GM23338 (cell line): ENCODE measurements around the gene CEACAM16. TPM values are rescaled to one million over a fixed set of nuclear protein-coding genes. Genes with fewer than 3 reads are reported as not detected.

ENCODE experiments used
- ATAC-seq: fragments of 200-7000 bp; cut with Tn5 transposase; 3 replicates; pipeline ENCODE4 v1.9.1; 2020
- DNase-seq: peaks from one replicate; pipeline ENCODE4 v3.0.0-alpha.2; 2015; ENCODE audit warnings: low spot score
- H2AFZ ChIP-seq: fragments of 200-600 bp; sonication (generic); 2 replicates; pipeline ENCODE4 v1.8.0; 2016; ENCODE audit warnings: antibody characterized with exemption, mild to moderate bottlenecking, moderate library complexity
- H3F3A ChIP-seq: fragments of 200-600 bp; sonication (generic); replicated peaks from 2 replicates; pipeline ENCODE4 v1.8.0; 2017; ENCODE audit warnings: antibody characterized with exemption, mixed run types, low read depth
- H3K27ac ChIP-seq: fragments of 200-600 bp; sonication (generic); 2 replicates; pipeline ENCODE4 v1.6.1; 2016; ENCODE audit warnings: low read depth
- H3K27me3 ChIP-seq: fragments of 200-600 bp; sonication (generic); 2 replicates; pipeline ENCODE4 v1.8.0; 2016; ENCODE audit warnings: mild to moderate bottlenecking, mixed run types, moderate library complexity; ENCODE audit not compliant: insufficient read depth
- H3K36me3 ChIP-seq: fragments of 200-600 bp; sonication (generic); 2 replicates; pipeline ENCODE4 v1.8.0; 2016; ENCODE audit warnings: mild to moderate bottlenecking; ENCODE audit not compliant: insufficient read depth
- H3K4me1 ChIP-seq: fragments of 200-600 bp; sonication (generic); 2 replicates; pipeline ENCODE4 v1.8.0; 2016; ENCODE audit warnings: mild to moderate bottlenecking, moderate library complexity; ENCODE audit not compliant: insufficient read depth
- H3K4me2 ChIP-seq: fragments of 200-600 bp; sonication (generic); 2 replicates; pipeline ENCODE4 v1.7.1; 2017; ENCODE audit warnings: mixed run types
- H3K4me3 ChIP-seq: fragments of 200-600 bp; sonication (generic); 2 replicates; pipeline ENCODE4 v1.6.1; 2016; ENCODE audit warnings: mixed run types
- H3K79me2 ChIP-seq: fragments of 200-600 bp; sonication (generic); replicated peaks from 2 replicates; pipeline ENCODE4 v1.8.0; 2017; ENCODE audit warnings: mild to moderate bottlenecking; ENCODE audit not compliant: insufficient read depth
- H3K9me2 ChIP-seq: fragments of 200-600 bp; sonication (generic); 2 replicates; pipeline ENCODE4 v1.8.0; 2017; ENCODE audit not compliant: insufficient read depth
- H4K20me1 ChIP-seq: fragments of 200-600 bp; sonication (generic); replicated peaks from 2 replicates; pipeline ENCODE4 v1.8.0; 2017; ENCODE audit warnings: mild to moderate bottlenecking; ENCODE audit not compliant: insufficient read depth
- H3K27ac Mint-ChIP-seq: 2 replicates; pipeline ENCODE4 v1.8.0; 2020; ENCODE audit warnings: inconsistent platforms, mild to moderate bottlenecking, moderate library complexity, mixed read lengths
- H3K27me3 Mint-ChIP-seq: 3 replicates; pipeline ENCODE4 v1.8.0; 2022; ENCODE audit warnings: low read depth, mild to moderate bottlenecking, moderate library complexity, mixed read lengths, inconsistent platforms; ENCODE audit not compliant: insufficient read depth, poor library complexity
- H3K36me3 Mint-ChIP-seq: 3 replicates; pipeline ENCODE4 v1.8.0; 2021; ENCODE audit warnings: low read depth, mild to moderate bottlenecking, inconsistent platforms, moderate library complexity, mixed read lengths
- H3K4me1 Mint-ChIP-seq: 3 replicates; pipeline ENCODE4 v1.8.0; 2020; ENCODE audit warnings: mild to moderate bottlenecking, inconsistent platforms, mixed read lengths
- H3K4me3 Mint-ChIP-seq: 3 replicates; pipeline ENCODE4 v1.8.0; 2021; ENCODE audit warnings: moderate library complexity, mild to moderate bottlenecking, inconsistent platforms, mixed read lengths
- H3K9me3 Mint-ChIP-seq: 3 replicates; pipeline ENCODE4 v1.8.0; 2020; ENCODE audit warnings: moderate library complexity, mild to moderate bottlenecking, inconsistent platforms, mixed read lengths
- CREB1 ChIP-seq: fragments of 250-450 bp; sonication (Bioruptor Pico); IDR thresholded peaks from 2 replicates; pipeline ENCODE4 v1.5.0; 2020; ENCODE audit warnings: low read depth, mild to moderate bottlenecking, moderate library complexity
- EZH2phosphoT487 ChIP-seq: fragments of 200-600 bp; sonication (generic); IDR thresholded peaks from one replicate; pipeline ENCODE4 v1.8.1; 2018; ENCODE audit warnings: antibody characterized with exemption; ENCODE audit not compliant: unreplicated experiment
- JUNB ChIP-seq: IDR thresholded peaks from one replicate; pipeline ENCODE4 v1.6.1; 2016; ENCODE audit warnings: antibody characterized with exemption; ENCODE audit not compliant: unreplicated experiment
- POLR2AphosphoS5 ChIP-seq: IDR thresholded peaks from 2 replicates; pipeline ENCODE4 v1.6.1; 2016; ENCODE audit warnings: antibody characterized with exemption, low read depth
- STAT1 ChIP-seq: IDR thresholded peaks from one replicate; pipeline ENCODE4 v1.6.1; 2016; ENCODE audit warnings: antibody characterized with exemption; ENCODE audit not compliant: unreplicated experiment
- ZNF114 ChIP-seq: fragments of 250-450 bp; sonication (Bioruptor Pico); IDR thresholded peaks from 2 replicates; pipeline ENCODE4 v1.5.0; 2020; ENCODE audit warnings: mild to moderate bottlenecking, moderate library complexity
- polyA plus RNA-seq: library from polyadenylated mRNA; unstranded; fragments of >200 nt; fragmentation: Nextera tagmentation; extraction: Ambion mirVana; gene quantifications from 2 replicates; pipeline ENCODE4 v1.2.1, GENCODE V29; 2016
- total RNA-seq: library from RNA; depleted of rRNA; stranded (reverse); fragments of >200 nt; shearing (Covaris generic); gene quantifications from 2 replicates; pipeline ENCODE4 v1.2.3, GENCODE V29; 2014
- TF ChIP-seq, protein P1 (sequence below), 2 experiments: fragments of 200-600 bp in 1 of 2; sonication (generic) in 1 of 2; conservative IDR thresholded peaks; 2 replicates each; pipeline versions ENCODE4 v1.5.1 to v1.6.1; 2016 to 2017; ENCODE audit warnings: antibody characterized with exemption in 2 of 2, low read depth in 2 of 2, mild to moderate bottlenecking in 2 of 2, moderate library complexity in 1 of 2
- TF ChIP-seq, protein P2 (sequence below): IDR thresholded peaks from 2 replicates; pipeline ENCODE4 v1.6.1; 2016; ENCODE audit warnings: antibody characterized with exemption
- TF ChIP-seq, protein P3 (sequence below): fragments of 250-450 bp; sonication (Bioruptor Pico); IDR thresholded peaks from 2 replicates; pipeline ENCODE4 v1.5.0; 2020; ENCODE audit warnings: mild to moderate bottlenecking, moderate library complexity

Gene CEACAM16
- total and polyA plus RNA-seq, 2 experiments from 2014 or later: not detected

DNA sequence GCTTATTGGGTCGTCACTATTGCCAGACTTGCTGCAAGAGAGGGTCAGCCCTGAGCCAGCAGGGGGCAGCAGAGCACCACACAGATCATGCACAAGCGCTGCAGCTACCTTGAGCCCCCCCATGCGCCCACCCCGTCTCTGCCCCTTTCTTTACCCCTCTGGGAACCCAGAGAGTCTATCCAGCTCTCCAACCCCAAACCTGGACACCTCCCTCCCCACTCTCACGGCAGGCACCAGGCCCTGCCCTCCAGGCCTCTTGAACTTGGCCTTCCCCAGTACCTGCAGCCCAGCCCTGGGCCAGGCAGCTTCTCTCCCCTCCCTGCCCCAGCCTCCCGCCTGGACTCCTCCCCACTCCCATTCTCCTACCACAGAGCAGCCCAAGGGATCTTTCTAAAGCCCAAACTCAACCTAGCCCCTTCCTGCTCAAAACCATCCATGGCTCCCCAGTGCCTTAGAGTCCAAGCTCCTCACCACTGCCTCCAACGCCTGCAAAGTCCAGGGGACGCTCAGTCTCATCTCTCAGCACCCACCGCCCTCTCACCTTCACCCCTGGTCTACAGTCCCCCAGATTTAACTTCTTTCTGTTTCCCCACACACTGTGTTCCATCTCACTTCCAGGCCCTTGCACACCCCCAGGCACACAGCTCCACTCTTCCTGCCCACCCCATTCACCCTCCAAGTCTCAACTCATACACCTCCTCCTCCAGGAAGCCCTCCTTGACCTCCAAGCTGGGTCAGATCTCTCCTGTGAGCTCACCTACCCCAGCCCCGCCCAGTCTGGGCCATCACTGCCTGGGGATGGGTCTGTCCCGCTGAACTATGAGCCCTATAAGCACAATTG, 9.4 kb upstream of the CEACAM16 start:
- peak overlapping the region; percentile 94 for H2AFZ ChIP-seq
- peaks cover 6% of the 10 kb centered on the region; the same call in 1 of the 2 replicates for H3K4me1 ChIP-seq
- no peaks in the 10 kb centered on the region for H3F3A ChIP-seq
- Mint-ChIP-seq H3K4me3 (peak overlapping the region; percentile 12; the same call in 1 of the 3 replicates), H3K36me3 (no peaks in the 10 kb centered on the region), H3K27me3 (peaks cover 16% of the 10 kb centered on the region), H3K27ac (no peak overlapping the region), H3K4me1 (peaks cover 24% of the 10 kb centered on the region; the same call in 2 of the 3 replicates), H3K9me3 (no peaks in the 10 kb centered on the region; the same call in 2 of the 3 replicates)
- no peaks in the 10 kb centered on the region for H4K20me1 ChIP-seq
- no peak for TF ChIP-seq ZNF114 (CRISPR knock-in tag)
- no peak for TF ChIP-seq STAT1
- no peak for TF ChIP-seq EZH2phosphoT487
- TF ChIP-seq, protein P1, sequence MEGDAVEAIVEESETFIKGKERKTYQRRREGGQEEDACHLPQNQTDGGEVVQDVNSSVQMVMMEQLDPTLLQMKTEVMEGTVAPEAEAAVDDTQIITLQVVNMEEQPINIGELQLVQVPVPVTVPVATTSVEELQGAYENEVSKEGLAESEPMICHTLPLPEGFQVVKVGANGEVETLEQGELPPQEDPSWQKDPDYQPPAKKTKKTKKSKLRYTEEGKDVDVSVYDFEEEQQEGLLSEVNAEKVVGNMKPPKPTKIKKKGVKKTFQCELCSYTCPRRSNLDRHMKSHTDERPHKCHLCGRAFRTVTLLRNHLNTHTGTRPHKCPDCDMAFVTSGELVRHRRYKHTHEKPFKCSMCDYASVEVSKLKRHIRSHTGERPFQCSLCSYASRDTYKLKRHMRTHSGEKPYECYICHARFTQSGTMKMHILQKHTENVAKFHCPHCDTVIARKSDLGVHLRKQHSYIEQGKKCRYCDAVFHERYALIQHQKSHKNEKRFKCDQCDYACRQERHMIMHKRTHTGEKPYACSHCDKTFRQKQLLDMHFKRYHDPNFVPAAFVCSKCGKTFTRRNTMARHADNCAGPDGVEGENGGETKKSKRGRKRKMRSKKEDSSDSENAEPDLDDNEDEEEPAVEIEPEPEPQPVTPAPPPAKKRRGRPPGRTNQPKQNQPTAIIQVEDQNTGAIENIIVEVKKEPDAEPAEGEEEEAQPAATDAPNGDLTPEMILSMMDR (conservative IDR thresholded peaks at IDR 0.05; ENCODE audit: low read depth in 2 of 2): peak; percentile 84 to 92
- TF ChIP-seq JUNB: no peak
- TF ChIP-seq, protein P2, sequence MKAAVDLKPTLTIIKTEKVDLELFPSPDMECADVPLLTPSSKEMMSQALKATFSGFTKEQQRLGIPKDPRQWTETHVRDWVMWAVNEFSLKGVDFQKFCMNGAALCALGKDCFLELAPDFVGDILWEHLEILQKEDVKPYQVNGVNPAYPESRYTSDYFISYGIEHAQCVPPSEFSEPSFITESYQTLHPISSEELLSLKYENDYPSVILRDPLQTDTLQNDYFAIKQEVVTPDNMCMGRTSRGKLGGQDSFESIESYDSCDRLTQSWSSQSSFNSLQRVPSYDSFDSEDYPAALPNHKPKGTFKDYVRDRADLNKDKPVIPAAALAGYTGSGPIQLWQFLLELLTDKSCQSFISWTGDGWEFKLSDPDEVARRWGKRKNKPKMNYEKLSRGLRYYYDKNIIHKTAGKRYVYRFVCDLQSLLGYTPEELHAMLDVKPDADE: no peak
- H3K36me3 ChIP-seq: no peaks in the 10 kb centered on the region
- H3K4me3 ChIP-seq: peak overlapping the region; percentile 43; the same call in 1 of the 2 replicates
- H3K27ac ChIP-seq: no peak overlapping the region
- H3K27me3 ChIP-seq: no peaks in the 10 kb centered on the region
- no peaks in the 10 kb centered on the region for H3K79me2 ChIP-seq
- DNase-seq: peak; percentile 89
- peak overlapping the region; percentile 78 for H3K4me2 ChIP-seq
- no peaks in the 10 kb centered on the region for H3K9me2 ChIP-seq
- peak; percentile 91 for ATAC-seq

DNA sequence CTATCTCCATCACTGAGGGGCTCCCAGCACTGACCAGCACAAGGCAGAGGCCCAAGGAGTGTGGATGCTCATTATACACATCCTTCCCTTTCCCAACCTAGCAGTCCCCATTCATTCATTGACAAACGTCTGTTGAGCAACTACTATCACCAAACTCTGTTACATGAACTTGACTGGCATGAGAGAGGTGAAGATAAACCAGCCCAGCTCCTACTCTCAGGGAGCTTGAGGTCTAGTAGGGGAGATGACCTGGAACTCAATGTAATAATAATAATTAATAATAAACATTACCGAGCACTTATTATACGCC, 8.9 kb upstream of the CEACAM16 start:
- peaks cover 6% of the 10 kb centered on the region; the same call in 1 of the 2 replicates for H3K4me1 ChIP-seq
- no peak overlapping the region for H3K4me3 Mint-ChIP-seq
- no peaks in the 10 kb centered on the region for H3K9me2 ChIP-seq
- H3K27me3 Mint-ChIP-seq: peaks cover 11% of the 10 kb centered on the region
- no peak overlapping the region for H3K27ac Mint-ChIP-seq
- H3F3A ChIP-seq: no peaks in the 10 kb centered on the region
- ATAC-seq: no peak
- H2AFZ ChIP-seq: peak overlapping the region; percentile 94; the same call in 1 of the 2 replicates
- H3K4me3 ChIP-seq: no peak overlapping the region
- H3K36me3 Mint-ChIP-seq: no peaks in the 10 kb centered on the region
- no peaks in the 10 kb centered on the region for H3K27me3 ChIP-seq
- no peaks in the 10 kb centered on the region for H4K20me1 ChIP-seq
- no peaks in the 10 kb centered on the region; the same call in 2 of the 3 replicates for H3K9me3 Mint-ChIP-seq
- H3K27ac ChIP-seq: no peak overlapping the region
- H3K4me1 Mint-ChIP-seq: peaks cover 21% of the 10 kb centered on the region; the same call in 2 of the 3 replicates
- H3K4me2 ChIP-seq: no peak overlapping the region; the same call in 1 of the 2 replicates
- DNase-seq: no peak
- H3K36me3 ChIP-seq: no peaks in the 10 kb centered on the region
- no peaks in the 10 kb centered on the region for H3K79me2 ChIP-seq
- TF ChIP-seq CREB1 (CRISPR knock-in tag): no peak
- no peak for TF ChIP-seq POLR2AphosphoS5
- TF ChIP-seq, protein P3, sequence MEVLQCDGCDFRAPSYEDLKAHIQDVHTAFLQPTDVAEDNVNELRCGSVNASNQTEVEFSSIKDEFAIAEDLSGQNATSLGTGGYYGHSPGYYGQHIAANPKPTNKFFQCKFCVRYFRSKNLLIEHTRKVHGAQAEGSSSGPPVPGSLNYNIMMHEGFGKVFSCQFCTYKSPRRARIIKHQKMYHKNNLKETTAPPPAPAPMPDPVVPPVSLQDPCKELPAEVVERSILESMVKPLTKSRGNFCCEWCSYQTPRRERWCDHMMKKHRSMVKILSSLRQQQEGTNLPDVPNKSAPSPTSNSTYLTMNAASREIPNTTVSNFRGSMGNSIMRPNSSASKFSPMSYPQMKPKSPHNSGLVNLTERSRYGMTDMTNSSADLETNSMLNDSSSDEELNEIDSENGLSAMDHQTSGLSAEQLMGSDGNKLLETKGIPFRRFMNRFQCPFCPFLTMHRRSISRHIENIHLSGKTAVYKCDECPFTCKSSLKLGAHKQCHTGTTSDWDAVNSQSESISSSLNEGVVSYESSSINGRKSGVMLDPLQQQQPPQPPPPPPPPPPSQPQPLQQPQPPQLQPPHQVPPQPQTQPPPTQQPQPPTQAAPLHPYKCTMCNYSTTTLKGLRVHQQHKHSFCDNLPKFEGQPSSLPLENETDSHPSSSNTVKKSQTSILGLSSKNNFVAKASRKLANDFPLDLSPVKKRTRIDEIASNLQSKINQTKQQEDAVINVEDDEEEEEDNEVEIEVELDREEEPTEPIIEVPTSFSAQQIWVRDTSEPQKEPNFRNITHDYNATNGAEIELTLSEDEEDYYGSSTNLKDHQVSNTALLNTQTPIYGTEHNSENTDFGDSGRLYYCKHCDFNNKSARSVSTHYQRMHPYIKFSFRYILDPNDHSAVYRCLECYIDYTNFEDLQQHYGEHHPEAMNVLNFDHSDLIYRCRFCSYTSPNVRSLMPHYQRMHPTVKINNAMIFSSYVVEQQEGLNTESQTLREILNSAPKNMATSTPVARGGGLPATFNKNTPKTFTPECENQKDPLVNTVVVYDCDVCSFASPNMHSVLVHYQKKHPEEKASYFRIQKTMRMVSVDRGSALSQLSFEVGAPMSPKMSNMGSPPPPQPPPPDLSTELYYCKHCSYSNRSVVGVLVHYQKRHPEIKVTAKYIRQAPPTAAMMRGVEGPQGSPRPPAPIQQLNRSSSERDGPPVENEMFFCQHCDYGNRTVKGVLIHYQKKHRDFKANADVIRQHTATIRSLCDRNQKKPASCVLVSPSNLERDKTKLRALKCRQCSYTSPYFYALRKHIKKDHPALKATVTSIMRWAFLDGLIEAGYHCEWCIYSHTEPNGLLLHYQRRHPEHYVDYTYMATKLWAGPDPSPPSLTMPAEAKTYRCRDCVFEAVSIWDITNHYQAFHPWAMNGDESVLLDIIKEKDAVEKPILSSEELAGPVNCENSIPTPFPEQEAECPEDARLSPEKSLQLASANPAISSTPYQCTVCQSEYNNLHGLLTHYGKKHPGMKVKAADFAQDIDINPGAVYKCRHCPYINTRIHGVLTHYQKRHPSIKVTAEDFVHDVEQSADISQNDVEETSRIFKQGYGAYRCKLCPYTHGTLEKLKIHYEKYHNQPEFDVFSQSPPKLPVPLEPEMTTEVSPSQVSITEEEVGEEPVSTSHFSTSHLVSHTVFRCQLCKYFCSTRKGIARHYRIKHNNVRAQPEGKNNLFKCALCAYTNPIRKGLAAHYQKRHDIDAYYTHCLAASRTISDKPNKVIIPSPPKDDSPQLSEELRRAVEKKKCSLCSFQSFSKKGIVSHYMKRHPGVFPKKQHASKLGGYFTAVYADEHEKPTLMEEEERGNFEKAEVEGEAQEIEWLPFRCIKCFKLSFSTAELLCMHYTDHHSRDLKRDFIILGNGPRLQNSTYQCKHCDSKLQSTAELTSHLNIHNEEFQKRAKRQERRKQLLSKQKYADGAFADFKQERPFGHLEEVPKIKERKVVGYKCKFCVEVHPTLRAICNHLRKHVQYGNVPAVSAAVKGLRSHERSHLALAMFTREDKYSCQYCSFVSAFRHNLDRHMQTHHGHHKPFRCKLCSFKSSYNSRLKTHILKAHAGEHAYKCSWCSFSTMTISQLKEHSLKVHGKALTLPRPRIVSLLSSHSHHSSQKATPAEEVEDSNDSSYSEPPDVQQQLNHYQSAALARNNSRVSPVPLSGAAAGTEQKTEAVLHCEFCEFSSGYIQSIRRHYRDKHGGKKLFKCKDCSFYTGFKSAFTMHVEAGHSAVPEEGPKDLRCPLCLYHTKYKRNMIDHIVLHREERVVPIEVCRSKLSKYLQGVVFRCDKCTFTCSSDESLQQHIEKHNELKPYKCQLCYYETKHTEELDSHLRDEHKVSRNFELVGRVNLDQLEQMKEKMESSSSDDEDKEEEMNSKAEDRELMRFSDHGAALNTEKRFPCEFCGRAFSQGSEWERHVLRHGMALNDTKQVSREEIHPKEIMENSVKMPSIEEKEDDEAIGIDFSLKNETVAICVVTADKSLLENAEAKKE (CRISPR knock-in tag): no peak
- no peak for TF ChIP-seq EZH2phosphoT487
- TF ChIP-seq, protein P1 (conservative IDR thresholded peaks at IDR 0.05; ENCODE audit: low read depth in 2 of 2): no peak
